ENCODE measurements around the gene ACER2. TPM values are rescaled to one million over a fixed set of nuclear protein-coding genes. Genes with fewer than 3 reads are reported as not detected.
A peak's percentile ranks its signal among the peaks of the same experiment; 100 is the strongest.

ACER2 gene
- total RNA-seq, 1 donor from 2014 or later: 10.8 TPM

- H3K36me3 ChIP-seq (ENCODE audit: control insufficient read depth, insufficient read depth, low read length): peaks cover 2% of the 10 kb centered on the region
- no peak for DNase-seq (ENCODE audit: low read depth)
- no peak for TF ChIP-seq CTCF (IDR thresholded peaks at IDR 0.05; ENCODE audit: insufficient read depth, low read length, poor library complexity, severe bottlenecking)
- H3K4me3 ChIP-seq (ENCODE audit: low read depth, low read length): no peak overlapping the region
- H3K27me3 ChIP-seq (ENCODE audit: control insufficient read depth, insufficient read depth, low read length): no peaks in the 10 kb centered on the region
Measured at GRCh38 chr9:19376931-19377330, 31.9 kb upstream of the ACER2 start.

- DNase-seq (ENCODE audit: low read depth): no peak
- H3K4me3 ChIP-seq (ENCODE audit: low read depth, low read length): peak overlapping the region; percentile 80
- peaks cover 2% of the 10 kb centered on the region for H3K36me3 ChIP-seq (ENCODE audit: control insufficient read depth, insufficient read depth, low read length)
- H3K27me3 ChIP-seq (ENCODE audit: control insufficient read depth, insufficient read depth, low read length): no peaks in the 10 kb centered on the region
- no peak for TF ChIP-seq CTCF (IDR thresholded peaks at IDR 0.05; ENCODE audit: insufficient read depth, low read length, poor library complexity, severe bottlenecking)
Measured at GRCh38 chr9:19378164-19378563, 30.6 kb upstream of the ACER2 start.

- DNase-seq (ENCODE audit: low read depth): no peak
- no peak for TF ChIP-seq CTCF (IDR thresholded peaks at IDR 0.05; ENCODE audit: insufficient read depth, low read length, poor library complexity, severe bottlenecking)
- H3K4me3 ChIP-seq (ENCODE audit: low read depth, low read length): peak overlapping the region; percentile 80
- H3K27me3 ChIP-seq (ENCODE audit: control insufficient read depth, insufficient read depth, low read length): no peaks in the 10 kb centered on the region
- peaks cover 2% of the 10 kb centered on the region for H3K36me3 ChIP-seq (ENCODE audit: control insufficient read depth, insufficient read depth, low read length)
Measured at GRCh38 chr9:19378647-19379046, 30.2 kb upstream of the ACER2 start.

GRCh38 chr9:19379283-19379682 lies 29.5 kb upstream of the ACER2 start:
- Histone ChIP-seq H3K27me3 (ENCODE audit: control insufficient read depth, insufficient read depth, low read length) (no peaks in the 10 kb centered on the region), H3K36me3 (ENCODE audit: control insufficient read depth, insufficient read depth, low read length) (peaks cover 2% of the 10 kb centered on the region), H3K4me3 (ENCODE audit: low read depth, low read length) (peak overlapping the region; percentile 80)
- DNase-seq (ENCODE audit: low read depth): no peak
- TF ChIP-seq CTCF (IDR thresholded peaks at IDR 0.05; ENCODE audit: insufficient read depth, low read length, poor library complexity, severe bottlenecking): no peak

GRCh38 chr9:19379697-19380046 lies 29.1 kb upstream of the ACER2 start:
- DNase-seq (ENCODE audit: low read depth): no peak
- Histone ChIP-seq H3K4me3 (ENCODE audit: low read depth, low read length) (peak overlapping the region; percentile 80), H3K27me3 (ENCODE audit: control insufficient read depth, insufficient read depth, low read length) (no peaks in the 10 kb centered on the region), H3K36me3 (ENCODE audit: control insufficient read depth, insufficient read depth, low read length) (peaks cover 2% of the 10 kb centered on the region)
- no peak for TF ChIP-seq CTCF (IDR thresholded peaks at IDR 0.05; ENCODE audit: insufficient read depth, low read length, poor library complexity, severe bottlenecking)

GRCh38 chr9:19380826-19381075 lies 28.1 kb upstream of the ACER2 start:
- no peak for TF ChIP-seq CTCF (IDR thresholded peaks at IDR 0.05; ENCODE audit: insufficient read depth, low read length, poor library complexity, severe bottlenecking)
- Histone ChIP-seq H3K4me3 (ENCODE audit: low read depth, low read length) (peak overlapping the region; percentile 80), H3K36me3 (ENCODE audit: control insufficient read depth, insufficient read depth, low read length) (peaks cover 2% of the 10 kb centered on the region), H3K27me3 (ENCODE audit: control insufficient read depth, insufficient read depth, low read length) (no peaks in the 10 kb centered on the region)
- DNase-seq (ENCODE audit: low read depth): no peak

Measured in kidney epithelial cell (primary cell).